Middle frontal gyrus (tissue), 1 donor: ENCODE results near the gene JUNB.
A peak's percentile ranks its signal among the peaks of the same experiment; 100 is the strongest.
"Not testable (repeated sequence)": the region's sequence is repeated elsewhere in the genome, so short reads cannot be mapped to it uniquely, and the experiment has no call there.

Experiments used
- DNase-seq: peaks from one replicate; pipeline ENCODE4 v3.0.0-alpha.2; 2015; ENCODE audit warnings: low spot score; ENCODE audit errors: extremely low spot score

Gene JUNB

GRCh38 chr19:12789098-12789903, 2.0 kb upstream of the JUNB start:
- DNase-seq = no peak

GRCh38 chr19:12789904-12790619, 1.2 kb upstream of the JUNB start:
- DNase-seq = peak; percentile 84

- DNase-seq = no peak
These were observed 500 bp upstream of the JUNB start for GRCh38 chr19:12790628-12791344.

GRCh38 chr19:12792051-12792852, 966 bp downstream of the JUNB start:
- no peak for DNase-seq

- no peak for DNase-seq
These were observed 1.6 kb downstream of the JUNB start for GRCh38 chr19:12792853-12793289.

- DNase-seq = peak; percentile 92
These were observed 2.3 kb downstream of the JUNB start for GRCh38 chr19:12793290-12794195.

GRCh38 chr19:12794196-12794941, 3.1 kb downstream of the JUNB start:
- no peak for DNase-seq

- DNase-seq = no peak
These were observed 3.7 kb downstream of the JUNB start for GRCh38 chr19:12794971-12795381.

GRCh38 chr19:12796146-12797071, 5.1 kb downstream of the JUNB start:
- DNase-seq = no peak

- no peak for DNase-seq
These were observed 5.9 kb downstream of the JUNB start for GRCh38 chr19:12797141-12797587.

GRCh38 chr19:12797607-12798006, 6.3 kb downstream of the JUNB start:
- not testable (repeated sequence) for DNase-seq

GRCh38 chr19:12799742-12800465, 8.6 kb downstream of the JUNB start:
- DNase-seq = no peak

- DNase-seq = no peak
These were observed 9.1 kb downstream of the JUNB start for GRCh38 chr19:12800466-12800770.

- DNase-seq = no peak
These were observed 9.7 kb downstream of the JUNB start for GRCh38 chr19:12800923-12801465.

GRCh38 chr19:12801466-12802266, 10.4 kb downstream of the JUNB start, which contains the start of the genes PRDX2 and THSD8:
Gene PRDX2 (minus strand): TSS chr19:12801800. CDS start chr19:12801261, 539 bp downstream.
Gene THSD8 (plus strand): TSS chr19:12802069. CDS start chr19:12802072, 3 bp downstream.
- DNase-seq = peak; percentile 67
